NCI-H2227 (cell line): ENCODE results near the gene KCNH3.
"Not testable (repeated sequence)": the region's sequence is repeated elsewhere in the genome, so short reads cannot be mapped to it uniquely, and the experiment has no call there.

Experiments used
- DNase-seq: peaks from one replicate; lab custom pipeline; 2025; ENCODE audit not compliant: unreplicated experiment; lab: John Stamatoyannopoulos, UW

Gene KCNH3

GRCh38 chr12:49584591-49584990, 45.8 kb downstream of the KCNH3 start:
- no peak for DNase-seq

- DNase-seq, result no peak
These were observed 46.9 kb downstream of the KCNH3 start for GRCh38 chr12:49585477-49586459.

- DNase-seq, result no peak
These were observed 48.5 kb downstream of the KCNH3 start for GRCh38 chr12:49587174-49587908.

- no peak for DNase-seq
These were observed 49.5 kb downstream of the KCNH3 start for GRCh38 chr12:49588281-49588680.

GRCh38 chr12:49588721-49589516, 50.1 kb downstream of the KCNH3 start:
- DNase-seq, result no peak

- no peak for DNase-seq
These were observed 59.7 kb downstream of the KCNH3 start for GRCh38 chr12:49598527-49598926.

GRCh38 chr12:49599961-49600360, 61.1 kb downstream of the KCNH3 start:
- DNase-seq, result no peak

GRCh38 chr12:49603721-49604120, 64.9 kb downstream of the KCNH3 start:
- DNase-seq, result no peak

GRCh38 chr12:49604856-49605255, 66.0 kb downstream of the KCNH3 start:
- no peak for DNase-seq

- DNase-seq, result not testable (repeated sequence)
These were observed 66.7 kb downstream of the KCNH3 start, which contains the start of gene FAM186B for GRCh38 chr12:49605539-49605938. Gene FAM186B (minus strand): TSS chr12:49605639. CDS start chr12:49605477, 162 bp downstream.
